Measurements from ENCODE around the gene KEAP1. TPM values are rescaled to one million over a fixed set of nuclear protein-coding genes. Genes with fewer than 3 reads are reported as not detected.

KEAP1 gene
- total and polyA plus RNA-seq, 2 donors (not counting 3 experiments of a cell fraction or from before 2014, with no cell fraction given) = 81.4 to 91.1 TPM

GRCh38 chr19:10471909-10472308 is 31.2 kb downstream of the KEAP1 start:
- POLR2A ChIA-PET = interaction anchor here (0.6 to 0.7 kb wide), 2 partner anchors 11 to 228 kb away, joined by 4 to 8 read pairs; no protein-coding TSS in a partner anchor
- no peaks in the 10 kb centered on the region for H4K20me1 ChIP-seq (replicated peaks; ENCODE audit: control insufficient read depth, extremely low read depth, insufficient read depth, low read length)
- H3K9me3 ChIP-seq (replicated peaks; ENCODE audit: control insufficient read depth, insufficient read depth, low read length) = no peaks in the 10 kb centered on the region
- no peaks in the 10 kb centered on the region for H3K9me1 ChIP-seq (replicated peaks; ENCODE audit: control insufficient read depth, extremely low read depth, insufficient read depth, low read length)
- BruUV-seq (replicated peaks) = no TSS peak
- TF ChIP-seq GATA2 (IDR thresholded peaks at IDR 0.05; ENCODE audit: insufficient read depth, insufficient read length, low read depth, low read length) (no peak), POLR2A (IDR thresholded peaks at IDR 0.05; ENCODE audit: low read depth, low read length) (no peak), CTCF (IDR thresholded peaks at IDR 0.05; ENCODE audit: extremely low read depth in 1 of 2, insufficient read depth in 1 of 2, low read depth in 1 of 2, low read length in 2 of 2) (peak in 1 of 2 donors; percentile 40)
- H3K27ac ChIP-seq (ENCODE audit: insufficient read depth, low read depth, low read length) = no peak overlapping the region
- dilution Hi-C loops (cut with MboI; ENCODE audit: extremely low pct_ligation_motif_present, low sequenced_read_pairs) = no loop called here
- DNase-seq (ENCODE audit: low read depth, low spot score) (peak; percentile 26), FAIRE-seq (peak; percentile 81)
- no peak overlapping the region for H3K4me2 ChIP-seq (ENCODE audit: insufficient read depth, low read length)
- H3K9ac ChIP-seq (replicated peaks; ENCODE audit: extremely low read depth, insufficient read depth, low read length) = no peak overlapping the region
- CTCF ChIA-PET = interaction anchor here (1.5 to 3.9 kb wide), 2 partner anchors 11 to 228 kb away, joined by 5 to 19 read pairs; no protein-coding TSS in a partner anchor
- no peak overlapping the region for H3K4me3 ChIP-seq (replicated peaks in 1 of 3; ENCODE audit: insufficient read depth in 1 of 3, low read depth in 1 of 3, low read length in 3 of 3)
- H2AFZ ChIP-seq (ENCODE audit: low read depth, low read length) = no peak overlapping the region
- no peaks in the 10 kb centered on the region for H3K79me2 ChIP-seq (ENCODE audit: control insufficient read depth, insufficient read depth, low read length)
- intact Hi-C loops (cut with micrococcal nuclease) = loop anchor here (10.0 kb wide), 1 partner anchor 223 kb away; no protein-coding TSS in a partner anchor
- H3K27me3 ChIP-seq (ENCODE audit: control insufficient read depth in 2 of 2, insufficient read depth in 2 of 2, low read length in 2 of 2) = no peaks in the 10 kb centered on the region
- no peaks in the 10 kb centered on the region for H3K4me1 ChIP-seq (ENCODE audit: control insufficient read depth, extremely low read depth, insufficient read depth, low read length)
- peaks cover 3 to 5% of the 10 kb centered on the region in 2 experiments for H3K36me3 ChIP-seq (ENCODE audit: control insufficient read depth in 2 of 2, extremely low read depth in 1 of 2, insufficient read depth in 2 of 2, low read length in 2 of 2)

GRCh38 chr19:10468133-10468532 is 35.0 kb downstream of the KEAP1 start:
- H3K27me3 ChIP-seq (ENCODE audit: control insufficient read depth in 2 of 2, insufficient read depth in 2 of 2, low read length in 2 of 2) = no peaks in the 10 kb centered on the region
- no peak overlapping the region for H3K4me2 ChIP-seq (ENCODE audit: insufficient read depth, low read length)
- FAIRE-seq = no peak
- no peaks in the 10 kb centered on the region for H4K20me1 ChIP-seq (replicated peaks; ENCODE audit: control insufficient read depth, extremely low read depth, insufficient read depth, low read length)
- no peak overlapping the region for H3K4me3 ChIP-seq (replicated peaks in 1 of 3; ENCODE audit: insufficient read depth in 1 of 3, low read depth in 1 of 3, low read length in 3 of 3)
- peaks cover 3 to 8% of the 10 kb centered on the region in 2 experiments for H3K36me3 ChIP-seq (ENCODE audit: control insufficient read depth in 2 of 2, extremely low read depth in 1 of 2, insufficient read depth in 2 of 2, low read length in 2 of 2)
- no TSS peak for BruUV-seq (replicated peaks)
- H2AFZ ChIP-seq (ENCODE audit: low read depth, low read length) = no peak overlapping the region
- no peak for DNase-seq (ENCODE audit: low read depth, low spot score)
- ChIA-PET POLR2A (no interaction called here), CTCF (interaction anchor here (5.0 kb wide), 1 partner anchor 11 kb away, joined by 22 read pairs; no protein-coding TSS in a partner anchor)
- no peaks in the 10 kb centered on the region for H3K9me1 ChIP-seq (replicated peaks; ENCODE audit: control insufficient read depth, extremely low read depth, insufficient read depth, low read length)
- TF ChIP-seq JUN (IDR thresholded peaks at IDR 0.05; ENCODE audit: borderline replicate concordance, insufficient read depth, insufficient read length, low read depth) (no peak), MAX (IDR thresholded peaks at IDR 0.05; ENCODE audit: insufficient read depth, insufficient read length) (no peak)
- H3K79me2 ChIP-seq (ENCODE audit: control insufficient read depth, insufficient read depth, low read length) = no peaks in the 10 kb centered on the region
- H3K9ac ChIP-seq (replicated peaks; ENCODE audit: extremely low read depth, insufficient read depth, low read length) = no peak overlapping the region
- H3K4me1 ChIP-seq (ENCODE audit: control insufficient read depth, extremely low read depth, insufficient read depth, low read length) = no peaks in the 10 kb centered on the region
- intact Hi-C loops (cut with micrococcal nuclease) = no loop called here
- H3K9me3 ChIP-seq (replicated peaks; ENCODE audit: control insufficient read depth, insufficient read depth, low read length) = no peaks in the 10 kb centered on the region
- dilution Hi-C loops (cut with MboI; ENCODE audit: extremely low pct_ligation_motif_present, low sequenced_read_pairs) = no loop called here
- no peak overlapping the region for H3K27ac ChIP-seq (ENCODE audit: insufficient read depth, low read depth, low read length)

Data from endothelial cell of umbilical vein (primary cell).